ENCODE data around the gene FGF22.

The FGF22 gene

DNA sequence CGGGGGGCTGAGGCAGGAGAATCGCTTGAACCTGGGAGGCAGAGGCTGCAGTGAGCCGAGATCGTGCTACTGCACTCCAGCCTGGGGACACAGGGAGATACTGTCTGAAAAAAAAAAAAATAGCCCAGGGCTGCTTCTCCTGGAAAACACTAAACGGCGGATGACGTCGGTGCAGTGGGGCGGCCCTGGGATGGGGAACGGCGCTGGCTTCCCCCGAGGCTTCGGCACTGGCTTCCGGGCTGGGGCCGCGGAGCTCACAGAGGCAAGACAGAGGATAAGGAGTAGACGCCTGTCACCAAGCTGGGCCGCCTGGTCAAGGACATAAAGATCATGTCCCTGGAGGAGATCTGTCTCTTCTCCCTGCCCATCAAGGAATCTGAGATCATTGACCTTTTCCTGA lies 50.5 kb downstream of the FGF22 start:
- Mint-ChIP-seq H3K4me1 (no peaks in the 10 kb centered on the region), H3K9me3 (no peaks in the 10 kb centered on the region), H3K4me3 (no peak overlapping the region), H3K27me3 (peaks cover 22% of the 10 kb centered on the region), H3K27ac (no peak overlapping the region), H3K36me3 (no peaks in the 10 kb centered on the region)
- CTCF ChIA-PET = no interaction called here
- no peak for DNase-seq
